Activated CD4-positive, alpha-beta T cell treated with anti-CD3 and anti-CD28 coated beads, Interleukin-2, amount 50 U/mL, for 1 hour (primary cell): ENCODE data around the gene COL18A1.
"Not testable (repeated sequence)": the region's sequence is repeated elsewhere in the genome, so short reads cannot be mapped to it uniquely, and the experiment has no call there.

Experiments
- DNase-seq: peaks from one replicate; pipeline ENCODE4 v3.0.0-alpha.2; 2020

The COL18A1 gene

DNA sequence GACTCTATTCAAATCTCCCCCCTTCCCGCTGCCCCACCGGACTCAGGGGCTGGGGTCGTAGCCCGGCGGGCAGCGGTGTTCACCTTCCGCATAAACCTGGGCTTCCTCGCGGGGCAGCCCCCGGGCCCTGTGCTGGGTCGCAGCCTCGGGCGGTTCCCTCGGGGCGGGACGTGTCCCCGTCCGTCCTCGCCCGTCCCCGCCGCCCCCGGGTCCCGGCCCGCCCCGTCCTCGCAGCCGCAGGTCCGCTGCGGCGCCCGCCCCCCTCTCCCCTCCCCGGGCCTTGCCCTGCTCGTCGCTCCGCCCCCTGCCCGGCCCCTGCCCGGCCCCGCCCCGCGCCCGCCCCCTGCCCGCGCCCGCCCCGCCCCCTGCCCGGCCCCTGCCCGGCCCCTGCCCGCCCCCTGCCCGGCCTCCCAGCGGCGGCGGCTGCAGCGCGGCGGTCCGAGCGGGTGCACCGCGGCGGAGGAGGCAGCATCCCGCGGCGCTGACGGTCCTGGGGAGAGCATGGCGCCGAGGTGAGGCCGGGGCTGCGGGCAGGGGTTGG lies at the start of gene COL18A1:
COL18A1 (plus strand) TSS at position 436 of the 541 bp plus-strand sequence; CDS start at position 502, 66 bp downstream.
- DNase-seq, result peak; percentile 24

DNA sequence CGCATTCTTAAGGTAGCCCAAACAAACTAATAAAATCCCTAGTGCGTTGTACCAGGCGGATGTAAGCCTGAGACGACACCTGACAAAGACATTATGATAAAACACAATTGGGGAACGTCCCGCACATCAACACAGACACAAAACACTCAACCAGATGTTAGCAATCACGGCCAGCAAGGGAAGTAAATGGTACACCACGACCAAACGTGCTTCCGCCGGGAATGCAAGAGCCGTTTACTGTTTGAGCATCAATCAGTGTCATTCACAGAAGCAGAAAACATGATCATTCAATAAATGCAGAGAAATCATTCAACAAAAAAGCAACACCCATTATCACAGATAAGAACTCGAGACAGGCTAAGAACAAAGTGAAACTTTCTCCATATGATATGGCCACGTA lies 49.4 kb upstream of the COL18A1 start:
- no peak for DNase-seq

DNA sequence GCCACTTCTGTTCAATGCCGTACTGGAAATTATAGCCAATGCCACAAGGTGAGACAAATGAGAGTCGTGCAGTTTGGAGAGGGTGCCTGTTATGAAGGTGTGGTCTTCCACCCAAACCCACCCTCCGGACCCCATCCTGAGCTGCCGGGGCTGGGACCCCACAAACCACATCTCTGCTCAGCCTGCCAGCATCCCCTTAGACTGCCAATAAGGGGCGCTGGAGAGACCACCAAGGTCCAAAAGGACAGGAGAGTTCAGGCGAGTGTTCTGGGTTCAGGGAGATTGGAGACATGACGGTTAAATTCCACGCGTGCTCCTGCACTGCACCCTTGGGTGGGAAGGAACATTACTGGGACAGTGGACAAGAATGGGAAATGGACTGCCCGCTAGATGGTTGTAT lies 48.7 kb upstream of the COL18A1 start:
- no peak for DNase-seq

DNA sequence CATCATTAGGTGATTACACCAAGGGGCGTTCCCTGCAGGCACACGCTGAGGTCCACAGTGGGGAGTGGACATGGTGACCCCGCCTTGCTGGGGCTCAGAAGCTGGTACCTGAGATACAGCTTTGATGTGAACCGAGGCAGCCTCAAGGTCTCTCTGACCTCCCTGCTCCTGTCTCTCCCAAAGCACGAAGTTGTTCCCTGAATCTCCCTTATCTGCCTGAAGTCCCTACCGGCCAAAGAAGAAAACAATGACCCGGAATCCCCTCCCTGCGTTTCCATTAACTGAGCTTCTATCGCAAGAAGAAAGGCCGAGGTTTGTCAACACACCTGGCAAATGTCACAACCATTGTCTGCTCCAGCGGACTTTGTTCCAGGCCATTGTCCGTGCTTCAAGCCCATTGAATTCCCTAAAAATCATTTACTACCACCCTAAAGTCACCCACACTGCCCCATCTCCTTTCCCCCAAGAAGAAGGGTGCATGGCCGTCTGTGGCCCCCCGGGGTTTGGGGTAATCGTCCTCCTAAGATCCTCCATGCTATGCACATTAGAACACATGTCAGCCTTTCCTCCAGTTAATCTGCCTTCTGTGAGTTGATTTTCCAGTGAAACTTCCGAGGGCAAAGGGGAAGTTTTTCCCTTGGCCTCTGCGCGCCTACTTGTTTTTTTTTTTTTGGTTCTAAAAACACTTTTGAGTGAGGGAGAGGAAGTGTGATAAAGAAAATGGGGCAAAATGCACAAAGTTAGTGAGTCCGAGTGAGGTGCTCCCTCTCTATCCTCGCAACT lies 48.1 kb upstream of the COL18A1 start:
- no peak for DNase-seq

DNA sequence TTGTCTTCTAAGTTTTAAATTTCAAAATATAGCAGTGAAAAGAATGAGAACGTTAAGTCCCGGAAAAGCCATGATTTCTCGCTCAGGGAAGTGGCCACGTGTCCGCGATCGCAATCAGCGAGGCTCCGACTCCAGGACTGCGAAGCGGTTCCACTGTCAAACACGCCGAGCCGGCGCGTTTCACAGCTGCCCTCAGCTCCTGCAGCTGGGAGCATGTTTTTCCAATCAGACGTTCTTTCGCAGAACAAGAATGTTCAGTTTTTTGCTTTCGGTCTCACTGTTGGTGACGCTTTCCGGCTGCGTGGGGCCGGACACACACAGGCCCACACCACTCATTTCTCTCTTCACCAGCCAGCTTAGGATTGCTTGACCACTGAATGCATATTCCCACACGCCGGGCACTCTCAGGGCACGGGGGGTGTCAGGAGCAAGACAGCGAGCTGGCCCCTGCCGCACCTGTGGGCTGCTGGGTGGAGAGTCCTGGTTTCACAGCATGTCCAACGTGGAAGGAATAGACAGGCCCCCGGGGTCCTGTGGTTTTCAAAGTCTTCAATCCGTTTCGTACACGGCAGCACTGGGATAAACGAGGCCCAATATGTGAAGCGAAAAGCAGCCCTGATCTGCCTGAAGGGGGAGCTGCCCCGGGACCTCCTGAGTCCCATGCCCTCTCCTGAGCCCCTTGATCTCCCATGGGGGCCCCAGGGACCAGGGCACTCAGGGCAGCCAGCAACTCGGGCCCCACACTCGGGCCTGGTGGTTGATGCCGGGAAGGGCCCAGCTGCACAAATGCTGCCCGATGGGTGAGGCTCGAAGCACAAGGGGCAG lies 47.3 kb upstream of the COL18A1 start:
- no peak for DNase-seq

DNA sequence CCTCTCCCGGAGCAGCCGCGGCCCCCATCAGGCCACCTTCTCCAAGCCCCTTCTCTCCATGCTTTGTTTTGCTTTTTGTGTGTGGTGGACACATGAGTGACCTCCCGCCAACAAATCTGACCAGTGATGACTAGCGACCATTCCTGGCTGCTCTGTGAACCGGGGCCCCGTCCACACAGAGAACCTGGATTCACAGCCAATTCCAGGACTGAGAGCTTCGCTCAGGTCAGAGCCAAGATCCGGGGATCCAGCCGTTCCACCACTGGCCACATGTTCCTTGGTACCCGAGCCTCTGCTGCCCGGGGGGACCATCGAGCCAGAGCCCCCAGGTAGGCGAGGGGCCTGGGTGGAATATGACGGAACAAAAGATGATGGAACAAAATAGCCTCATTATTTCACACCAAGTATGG lies 46.7 kb upstream of the COL18A1 start:
- no peak for DNase-seq

DNA sequence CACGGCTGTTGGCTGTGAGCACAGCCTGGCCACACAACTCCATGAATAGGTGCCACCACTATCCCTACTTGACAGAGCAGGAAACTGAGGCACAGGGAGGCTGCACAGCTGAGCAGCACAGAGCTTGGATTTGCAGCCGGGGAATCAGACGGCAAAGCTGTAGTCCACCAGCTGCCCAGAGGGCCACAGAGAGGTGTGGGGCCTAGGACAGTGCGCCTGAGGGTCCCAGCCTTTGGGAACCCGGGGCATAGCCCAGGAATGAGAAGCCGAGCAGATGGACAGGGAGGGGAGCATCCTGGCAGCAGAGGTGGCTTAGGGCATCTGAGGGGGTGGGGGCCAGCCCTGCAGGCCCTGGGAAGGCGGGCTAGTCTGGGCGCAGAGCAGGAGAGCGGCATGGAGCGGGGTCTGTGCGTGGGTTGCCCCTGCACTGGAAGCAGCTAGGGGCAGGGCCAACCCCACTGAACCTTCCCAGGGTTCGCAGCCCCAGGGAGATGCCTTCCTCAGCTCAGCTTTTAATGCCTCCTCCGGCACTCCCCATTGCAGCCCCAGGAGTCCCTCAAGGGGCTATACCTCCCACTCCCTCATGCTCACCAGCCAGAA lies 46.2 kb upstream of the COL18A1 start:
- DNase-seq, result no peak

DNA sequence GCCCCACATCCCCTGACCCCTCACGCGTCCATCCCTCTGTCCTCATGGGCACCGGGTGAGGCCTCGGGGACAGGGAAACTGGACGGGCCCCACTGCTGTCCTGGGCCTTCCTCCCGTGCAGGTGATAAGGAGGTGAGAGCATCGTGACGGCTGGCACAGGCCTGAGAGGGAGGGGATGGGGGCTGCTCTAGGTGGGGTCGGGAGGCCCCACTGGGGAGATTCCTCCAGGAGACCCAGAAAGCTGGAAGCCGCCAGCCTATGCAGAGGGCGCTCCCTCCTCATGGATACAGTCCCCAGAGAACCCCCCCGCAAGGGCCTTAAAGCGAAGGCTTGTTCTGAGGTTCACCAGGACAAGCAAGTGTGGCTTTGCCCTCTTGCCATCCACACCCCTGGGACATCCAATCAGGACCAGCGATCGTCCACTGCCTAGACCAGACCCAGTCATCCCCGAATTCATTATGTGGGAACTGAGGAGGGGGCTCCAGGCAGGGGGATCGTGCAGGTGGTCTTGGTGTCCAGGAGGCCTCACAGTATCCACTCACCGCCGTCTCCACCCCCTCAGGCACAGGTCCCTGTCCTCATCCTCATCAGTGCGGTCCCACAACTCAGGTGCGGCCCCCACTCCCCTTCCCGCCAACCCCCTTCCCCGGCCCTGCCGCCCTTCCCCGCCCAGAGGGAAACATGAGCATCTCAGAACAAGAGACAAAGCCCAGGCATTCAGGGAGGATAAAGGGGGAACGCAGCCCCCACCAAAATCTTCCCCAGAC lies 45.3 kb upstream of the COL18A1 start:
- DNase-seq, result no peak

DNA sequence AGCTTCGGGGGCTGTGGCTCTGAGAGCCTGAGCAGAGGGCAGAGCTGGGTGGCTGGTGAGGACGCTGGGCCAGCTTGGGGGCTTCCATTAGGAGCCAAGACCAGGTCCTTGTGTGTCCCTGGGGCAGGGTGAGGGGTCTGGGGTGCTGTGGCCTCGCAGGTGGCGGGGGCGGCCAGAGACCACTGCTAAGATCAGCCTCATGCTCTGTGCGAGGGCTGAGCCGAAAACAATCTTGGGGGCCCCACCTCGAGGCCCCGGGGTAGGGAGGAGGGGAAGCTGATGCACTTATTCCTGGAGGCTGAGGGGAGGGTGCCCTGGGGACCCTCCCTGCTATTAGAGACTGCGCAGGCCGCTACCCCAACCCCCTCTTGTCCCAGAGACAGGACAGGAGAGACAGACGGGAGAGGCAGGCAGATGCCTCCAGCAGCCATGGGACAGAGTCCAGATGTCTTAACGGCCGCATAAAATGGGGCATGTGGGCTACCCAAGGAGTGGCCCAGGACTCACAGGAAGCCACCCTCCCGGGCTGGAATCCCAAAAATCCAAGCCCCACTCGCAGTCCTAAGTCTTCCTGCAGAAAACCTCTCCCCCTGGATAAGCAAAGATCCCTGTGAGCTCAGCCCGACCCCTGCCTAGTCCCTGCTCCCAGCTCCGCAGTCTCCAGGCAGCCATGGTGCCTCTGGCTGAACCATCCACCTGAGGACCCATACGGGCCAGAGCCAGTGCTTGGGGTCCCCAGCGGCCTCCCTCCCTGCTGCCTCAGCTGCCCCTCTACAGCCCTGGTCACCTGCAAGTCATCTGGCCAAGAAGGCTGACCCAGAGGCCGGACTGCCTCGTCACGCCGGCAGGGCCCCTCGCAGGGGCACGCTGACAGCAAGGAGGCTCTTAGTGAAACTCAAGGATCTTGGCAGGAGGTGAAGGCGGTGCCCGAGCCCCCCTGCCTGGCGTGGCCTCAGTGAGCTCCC lies 43.6 kb upstream of the COL18A1 start:
- no peak for DNase-seq

DNA sequence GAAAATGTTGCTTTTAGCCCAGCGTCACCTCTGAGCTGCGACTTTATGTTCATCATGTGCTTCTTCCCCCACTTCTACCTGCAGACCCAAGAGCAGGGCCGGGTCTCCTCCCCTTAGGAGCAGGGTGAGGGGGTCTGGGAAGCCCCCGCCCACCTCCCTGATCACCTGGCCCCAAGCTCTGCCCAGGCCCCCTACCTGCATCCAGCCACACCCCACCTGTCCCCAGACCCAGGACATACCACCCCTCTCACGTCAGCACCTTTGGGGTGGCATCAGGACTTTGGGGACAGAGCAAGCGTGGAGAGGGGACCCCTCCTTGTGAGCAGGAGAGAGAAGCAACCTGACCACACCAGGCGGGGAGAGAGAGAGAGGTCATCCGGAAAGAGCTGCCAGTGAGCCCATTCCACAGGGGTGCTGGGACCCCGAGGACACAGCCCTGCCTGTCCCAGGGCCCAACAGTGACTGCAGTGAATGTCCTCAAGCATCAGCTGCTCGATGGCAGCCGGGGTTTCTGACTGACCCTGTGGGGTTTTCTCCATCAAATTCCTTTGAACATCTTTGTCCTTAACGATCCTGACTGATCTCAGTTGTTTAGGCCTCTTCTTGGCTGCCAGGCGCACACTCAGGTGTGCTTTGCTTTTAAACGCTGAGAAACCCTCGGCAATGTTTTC lies 42.8 kb upstream of the COL18A1 start:
- no peak for DNase-seq

DNA sequence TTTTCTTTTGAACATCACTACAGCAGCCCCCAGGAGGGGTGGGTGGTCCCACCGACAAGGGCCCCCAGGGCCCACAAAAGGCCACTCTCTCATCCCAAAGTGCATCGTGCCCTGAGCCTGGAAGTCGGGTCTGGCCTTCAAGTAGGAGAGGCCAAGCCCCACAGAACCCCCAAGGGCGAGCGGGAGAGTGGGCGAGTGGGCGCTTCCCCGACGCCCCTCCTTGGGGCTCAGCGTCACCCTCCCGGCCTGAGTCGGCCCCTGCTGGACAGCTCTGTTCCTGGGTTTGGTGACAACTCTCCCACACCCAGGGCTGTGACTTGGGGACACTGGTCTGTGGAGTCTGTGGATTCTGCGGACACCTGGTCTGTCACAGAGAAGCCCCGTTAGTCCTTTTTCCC lies 42.2 kb upstream of the COL18A1 start:
- no peak for DNase-seq

DNA sequence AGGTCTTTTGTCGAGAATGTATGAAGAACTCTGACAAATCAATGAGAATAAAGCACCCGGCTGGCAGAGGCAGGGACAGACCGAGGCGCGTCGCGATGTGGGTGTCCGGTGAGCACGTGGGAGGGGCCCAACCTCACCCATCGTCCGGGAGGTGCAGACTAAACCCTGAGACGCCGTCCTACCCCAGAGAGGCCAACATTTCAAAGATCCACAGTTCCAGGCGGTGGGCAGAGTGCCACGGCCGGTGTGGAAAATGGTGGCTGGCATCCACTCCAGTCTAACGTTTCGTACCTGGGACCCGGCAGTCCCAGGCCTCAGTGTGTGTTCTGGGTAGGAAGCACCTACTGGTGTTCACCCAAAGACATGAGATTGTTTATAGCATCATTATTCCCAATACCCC lies 41.7 kb upstream of the COL18A1 start:
- not testable (repeated sequence) for DNase-seq

DNA sequence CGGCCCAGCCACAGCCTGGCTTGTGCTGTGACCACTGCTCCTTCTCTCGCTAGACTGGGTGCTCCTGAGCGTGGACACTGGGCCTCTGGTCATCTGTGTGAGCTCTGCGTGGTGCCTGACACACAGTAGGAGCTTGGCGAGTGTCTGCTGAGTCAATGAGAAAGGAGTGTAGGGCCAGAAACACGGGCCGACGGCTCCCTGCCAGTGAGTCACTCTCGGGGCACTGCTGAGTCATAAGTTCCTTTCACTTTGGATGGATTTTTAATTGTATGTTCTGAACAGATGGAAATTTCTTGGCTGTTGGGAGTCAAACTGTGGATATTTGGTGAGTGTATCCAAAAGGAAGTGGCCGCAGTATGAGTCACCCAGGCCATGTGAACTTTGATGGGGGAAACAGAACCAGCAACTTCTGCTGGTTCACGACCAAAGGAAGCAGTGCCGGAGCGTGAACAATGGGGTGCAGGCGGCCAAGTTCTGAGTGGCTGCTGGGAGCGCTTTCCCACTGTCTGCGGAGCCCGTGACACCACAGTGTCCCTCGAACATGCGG lies 41.0 kb upstream of the COL18A1 start:
- DNase-seq, result peak; percentile 12

DNA sequence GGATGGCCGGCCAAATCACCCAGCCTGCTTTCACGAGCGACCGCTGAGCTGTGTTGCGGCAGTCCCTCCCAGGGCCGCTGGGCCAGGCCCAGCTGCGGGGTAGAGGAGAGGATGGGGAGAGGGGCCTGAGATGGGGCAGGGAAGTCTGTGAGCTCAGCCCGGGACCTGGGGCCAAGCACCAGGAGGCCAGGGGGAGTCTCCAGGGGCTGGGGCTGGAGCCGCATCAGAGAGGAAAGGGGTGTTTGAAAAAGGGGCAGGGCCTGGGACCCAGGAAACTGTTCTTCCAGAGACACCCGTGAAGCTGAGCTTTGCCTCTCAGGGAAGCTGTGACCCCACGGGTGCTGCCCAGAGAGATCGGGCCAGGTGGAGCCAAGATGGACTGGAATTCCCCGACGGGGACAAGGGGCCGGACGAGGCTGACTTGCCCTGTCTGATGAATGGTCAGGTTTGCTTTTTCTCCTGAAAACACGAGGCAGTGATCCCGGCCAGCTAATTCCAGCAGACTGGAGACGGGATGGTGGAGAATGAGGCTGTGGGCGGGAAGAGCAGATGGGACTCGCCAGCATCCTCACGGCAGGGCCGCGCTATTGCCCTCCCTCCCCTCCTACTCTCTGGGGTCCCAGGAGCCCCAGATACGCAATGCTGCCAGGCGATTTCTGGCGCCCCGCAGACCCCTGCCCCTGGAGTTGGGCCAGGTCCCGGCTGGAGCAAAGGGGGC lies 40.3 kb upstream of the COL18A1 start:
- no peak for DNase-seq

DNA sequence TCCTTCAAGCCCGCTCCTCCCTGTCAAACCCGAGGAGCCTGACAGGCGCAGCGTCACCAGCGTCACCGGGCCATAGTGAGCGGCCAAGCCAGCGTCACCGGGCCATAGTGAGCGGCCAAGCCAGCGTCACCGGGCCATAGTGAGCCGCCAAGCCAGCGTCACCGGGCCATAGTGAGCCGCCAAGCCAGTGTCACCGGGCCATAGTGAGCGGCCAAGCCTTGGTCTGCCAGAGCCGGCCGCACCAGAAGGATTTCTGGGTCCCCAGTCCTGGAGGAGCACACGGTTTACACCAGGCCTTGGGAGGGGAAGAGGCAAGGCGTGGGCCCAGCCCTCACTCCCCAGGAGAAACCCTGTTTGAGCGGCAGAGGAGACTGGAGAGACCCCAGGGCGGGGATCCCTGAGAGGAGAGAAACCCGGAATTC lies 39.8 kb upstream of the COL18A1 start:
- no peak for DNase-seq

DNA sequence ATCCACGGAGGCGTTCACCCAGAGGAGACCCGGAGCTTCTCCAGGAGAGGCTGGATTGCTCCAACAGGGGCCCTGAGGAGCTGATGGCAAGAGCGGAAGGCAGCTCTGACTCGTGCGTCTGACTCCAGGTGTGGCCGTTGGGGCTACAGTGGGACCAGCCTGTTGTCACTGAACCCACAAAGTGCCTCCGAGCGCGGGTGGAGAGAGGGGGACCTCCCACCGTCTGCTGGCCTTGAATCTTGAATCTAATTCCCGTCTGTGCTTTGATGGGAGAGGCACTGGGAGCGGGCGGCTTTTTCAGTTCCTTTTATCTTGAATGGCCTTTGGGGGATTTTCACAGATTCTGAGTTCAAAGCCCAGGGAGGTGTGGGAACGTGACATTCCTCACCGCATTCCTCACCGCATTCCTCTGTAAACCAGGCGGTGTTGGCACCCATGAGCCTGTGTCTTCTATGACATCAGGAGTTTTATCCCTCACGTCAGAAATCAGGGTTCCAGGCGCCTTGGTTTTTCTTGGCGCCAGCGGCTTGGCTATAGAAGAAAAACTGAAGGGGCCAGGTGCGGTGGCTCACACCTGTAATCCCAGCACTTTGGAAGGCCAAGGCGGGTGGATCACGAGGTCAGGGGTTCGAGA lies 39.2 kb upstream of the COL18A1 start:
- DNase-seq, result no peak

DNA sequence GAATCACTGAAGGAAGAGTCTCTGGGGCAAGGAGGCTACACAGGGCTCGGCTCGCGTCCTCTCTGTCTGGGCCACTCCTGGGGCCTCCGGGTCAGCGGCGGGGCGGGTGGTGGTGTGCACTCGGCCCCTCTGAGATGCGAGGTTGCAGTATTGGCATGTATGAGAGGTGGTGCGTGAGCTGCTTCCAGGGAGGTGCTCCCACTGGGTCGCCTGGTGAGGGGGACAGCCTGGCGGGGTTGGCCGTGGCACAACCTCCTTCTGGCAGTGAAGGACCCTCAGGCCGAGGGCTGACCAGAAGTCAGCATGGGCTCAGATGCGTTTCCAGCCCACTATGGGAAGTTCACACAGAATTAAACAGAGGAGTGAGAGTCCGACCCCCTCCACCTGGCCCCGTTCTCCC lies 38.5 kb upstream of the COL18A1 start:
- no peak for DNase-seq

DNA sequence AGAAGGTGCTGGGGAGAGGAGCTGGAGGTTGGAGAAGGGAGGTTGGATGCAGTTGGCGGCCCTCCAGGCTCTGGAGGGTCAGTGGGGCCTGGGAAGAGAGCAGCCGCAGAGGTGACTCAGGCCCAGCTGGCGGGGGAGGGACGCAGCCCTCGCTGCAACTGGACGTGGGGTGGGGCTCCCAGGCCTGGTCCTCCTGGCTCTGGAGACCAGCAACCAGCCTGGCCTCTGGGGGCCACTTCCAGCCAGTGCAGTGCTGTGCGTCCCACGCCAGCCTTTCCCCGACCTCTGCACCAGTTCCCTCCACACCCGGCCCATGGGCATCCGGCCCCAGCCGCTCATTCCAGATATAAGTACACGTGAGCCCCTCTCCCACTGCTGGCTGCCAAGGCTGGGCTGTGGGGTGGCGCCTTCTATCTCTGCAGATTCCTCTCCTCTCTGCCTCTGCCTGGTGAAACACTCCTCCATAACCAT lies 38.0 kb upstream of the COL18A1 start:
- no peak for DNase-seq
